Kidney (tissue), 14 donors: Measurements from ENCODE around the gene UGGT2. TPM values are rescaled to one million over a fixed set of nuclear protein-coding genes. Genes with fewer than 3 reads are reported as not detected.
A peak's percentile ranks its signal among the peaks of the same experiment; 100 is the strongest.

ENCODE experiments used
- DNase-seq, 5 donors: peaks; one replicate each; pipeline ENCODE4 v3.0.0-alpha.2; 2013 to 2020
- FAIRE-seq: peaks from 2 replicates; lab custom pipeline; 2012; peaks lifted over from hg19 to GRCh38; lab: Jason Lieb, UNC
- H3K27ac ChIP-seq, 2 donors: one replicate each; pipeline ENCODE4 v1.7.0; 2013; ENCODE audit warnings: low read depth in 2 of 2, low read length in 2 of 2, inconsistent platforms in 1 of 2
- H3K27me3 ChIP-seq: one replicate; pipeline ENCODE4 v1.7.1; 2013; ENCODE audit warnings: low read length, inconsistent platforms; ENCODE audit not compliant: control insufficient read depth, insufficient read depth
- H3K36me3 ChIP-seq, 3 donors: one replicate each; pipeline versions ENCODE4 v1.7.0 to v1.7.1; 2013; ENCODE audit warnings: low read length in 3 of 3, control low read depth in 1 of 3, inconsistent platforms in 1 of 3; ENCODE audit not compliant: insufficient read depth in 3 of 3, control insufficient read depth in 2 of 3
- H3K4me1 ChIP-seq, 3 donors: one replicate each; pipeline versions ENCODE4 v1.7.0 to v1.7.1; 2013; ENCODE audit warnings: low read length in 3 of 3, inconsistent platforms in 1 of 3, low read depth in 1 of 3; ENCODE audit not compliant: control insufficient read depth in 2 of 3, insufficient read depth in 2 of 3
- H3K4me3 ChIP-seq, 3 donors: one replicate each; pipeline versions ENCODE4 v1.7.0 to v1.8.1; 2013; ENCODE audit warnings: low read length in 3 of 3, control low read depth in 1 of 3, inconsistent platforms in 1 of 3
- H3K9ac ChIP-seq, 3 donors: one replicate each; pipeline versions ENCODE4 v1.7.0 to v1.7.1; 2013; ENCODE audit warnings: low read length in 3 of 3, control low read depth in 1 of 3, inconsistent platforms in 1 of 3
- H3K9me3 ChIP-seq, 3 donors: one replicate each; pipeline versions ENCODE4 v1.7.0 to v1.7.1; 2013; ENCODE audit warnings: low read length in 3 of 3, control low read depth in 1 of 3, inconsistent platforms in 1 of 3; ENCODE audit not compliant: control insufficient read depth in 2 of 3, insufficient read depth in 1 of 3
- intact Hi-C: fragments of 100-400 bp; cut with DNase I; formaldehyde crosslinking; loops from one replicate; pipeline ENCODE4 v1.11.1; 2022
- polyA plus RNA-seq: library from polyadenylated mRNA; stranded (reverse); fragments of 350-450 nt; fragmentation: Illumina TruSeq; extraction: RNeasy Lipid Tissue Mini Kit (QIAGEN cat#74804); gene quantifications from one replicate; pipeline ENCODE4 v1.2.3, GENCODE V29; 2014; ENCODE audit warnings: low read depth, low replicate concordance; ENCODE audit not compliant: insufficient read depth
- total RNA-seq: library from RNA; stranded (reverse); fragmentation: NEBNext Ultra II Directional; extraction: Animal tissue kit (Norgen Biotek cat#: 25700); gene quantifications from one replicate; pipeline ENCODE4 v1.2.1, GENCODE V29; 2021
- TF ChIP-seq, protein P1 (sequence below): IDR thresholded peaks from 3 replicates; pipeline ENCODE4 v1.5.1; 2012; ENCODE audit warnings: mild to moderate bottlenecking, moderate library complexity, borderline replicate concordance; ENCODE audit not compliant: insufficient read depth; ENCODE audit errors: extremely low read depth
- donor health status: control.
- donor health status: control.
- donor health status: control.
- donor health status: control.
- donor health status: control.
- donor health status: DM: yes; HTN: yes; CAD: no.
- donor health status: Normal renal cell carcinoma (clear cell type).

UGGT2 gene
- total and polyA plus RNA-seq, 2 donors from 2014 or later, result 10.0 to 31.9 TPM

DNA sequence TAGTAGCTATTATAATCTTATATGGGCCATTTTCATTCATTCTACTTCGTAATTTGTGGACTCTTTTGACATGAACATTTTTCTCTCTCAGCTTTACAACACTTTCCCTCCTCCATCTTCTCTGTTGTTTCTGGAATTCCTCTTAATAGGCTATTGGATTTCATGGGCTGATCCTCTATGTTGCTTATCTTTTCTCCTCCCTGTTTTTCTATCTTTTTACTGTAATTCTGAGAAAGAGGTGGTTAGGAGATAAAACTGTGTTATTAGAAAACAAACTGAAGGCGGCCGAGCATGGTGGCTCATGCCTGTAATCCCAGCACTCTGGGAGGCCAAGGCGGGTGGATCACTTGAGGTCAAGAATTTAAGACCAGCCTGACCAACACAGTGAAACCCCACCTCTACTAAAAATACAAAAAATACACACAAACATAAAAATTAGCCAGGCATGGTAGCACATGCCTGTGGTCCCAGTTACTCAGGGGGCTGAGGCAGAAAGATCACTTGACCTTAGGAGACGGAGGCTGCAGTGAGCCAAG is 188.1 kb downstream of the UGGT2 start:
- intact Hi-C loops, result no loop called here
- TF ChIP-seq, protein P1, sequence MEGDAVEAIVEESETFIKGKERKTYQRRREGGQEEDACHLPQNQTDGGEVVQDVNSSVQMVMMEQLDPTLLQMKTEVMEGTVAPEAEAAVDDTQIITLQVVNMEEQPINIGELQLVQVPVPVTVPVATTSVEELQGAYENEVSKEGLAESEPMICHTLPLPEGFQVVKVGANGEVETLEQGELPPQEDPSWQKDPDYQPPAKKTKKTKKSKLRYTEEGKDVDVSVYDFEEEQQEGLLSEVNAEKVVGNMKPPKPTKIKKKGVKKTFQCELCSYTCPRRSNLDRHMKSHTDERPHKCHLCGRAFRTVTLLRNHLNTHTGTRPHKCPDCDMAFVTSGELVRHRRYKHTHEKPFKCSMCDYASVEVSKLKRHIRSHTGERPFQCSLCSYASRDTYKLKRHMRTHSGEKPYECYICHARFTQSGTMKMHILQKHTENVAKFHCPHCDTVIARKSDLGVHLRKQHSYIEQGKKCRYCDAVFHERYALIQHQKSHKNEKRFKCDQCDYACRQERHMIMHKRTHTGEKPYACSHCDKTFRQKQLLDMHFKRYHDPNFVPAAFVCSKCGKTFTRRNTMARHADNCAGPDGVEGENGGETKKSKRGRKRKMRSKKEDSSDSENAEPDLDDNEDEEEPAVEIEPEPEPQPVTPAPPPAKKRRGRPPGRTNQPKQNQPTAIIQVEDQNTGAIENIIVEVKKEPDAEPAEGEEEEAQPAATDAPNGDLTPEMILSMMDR, result no peak

DNA sequence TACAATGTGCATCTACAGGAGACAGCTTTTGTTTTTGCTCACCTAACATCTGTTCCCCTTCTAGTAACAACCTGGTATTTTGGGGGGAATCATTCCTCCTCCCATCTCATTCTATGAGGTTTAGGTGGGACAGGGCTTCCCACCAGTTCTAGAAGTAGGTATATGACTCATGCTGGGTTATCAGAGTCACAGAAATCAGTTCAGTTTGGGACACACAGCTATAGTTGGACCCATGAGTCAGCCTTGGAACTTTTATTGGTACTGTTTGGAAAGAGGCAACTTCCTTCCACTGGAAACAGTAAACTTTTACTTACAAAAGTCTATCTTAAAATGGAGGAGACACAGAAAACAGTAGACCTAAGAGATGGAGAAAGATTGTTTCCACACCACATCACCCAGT is 190.8 kb downstream of the UGGT2 start:
- DNase-seq, result no peak
- no peak for FAIRE-seq
- Histone ChIP-seq H3K27ac (no peak overlapping the region), H3K27me3 (no peaks in the 10 kb centered on the region), H3K4me3 (no peak overlapping the region), H3K9ac (no peak overlapping the region), H3K36me3 (no peaks in the 10 kb centered on the region), H3K4me1 (no peaks in the 10 kb centered on the region), H3K9me3 (no peaks in the 10 kb centered on the region)
- TF ChIP-seq, protein P1, result no peak
- intact Hi-C loops, result no loop called here

More for the DNA sequence above, 188.1 kb downstream of the UGGT2 start:
- H3K9ac ChIP-seq, result no peak overlapping the region
- DNase-seq (peak in 3 of 5 donors; percentile 49 to 53 (median 52)), FAIRE-seq (no peak)
- H3K9me3 ChIP-seq, result no peaks in the 10 kb centered on the region
- no peak overlapping the region for H3K27ac ChIP-seq
- H3K4me1 ChIP-seq, result no peaks in the 10 kb centered on the region
- no peaks in the 10 kb centered on the region for H3K27me3 ChIP-seq
- no peaks in the 10 kb centered on the region for H3K36me3 ChIP-seq
- H3K4me3 ChIP-seq, result no peak overlapping the region

DNA sequence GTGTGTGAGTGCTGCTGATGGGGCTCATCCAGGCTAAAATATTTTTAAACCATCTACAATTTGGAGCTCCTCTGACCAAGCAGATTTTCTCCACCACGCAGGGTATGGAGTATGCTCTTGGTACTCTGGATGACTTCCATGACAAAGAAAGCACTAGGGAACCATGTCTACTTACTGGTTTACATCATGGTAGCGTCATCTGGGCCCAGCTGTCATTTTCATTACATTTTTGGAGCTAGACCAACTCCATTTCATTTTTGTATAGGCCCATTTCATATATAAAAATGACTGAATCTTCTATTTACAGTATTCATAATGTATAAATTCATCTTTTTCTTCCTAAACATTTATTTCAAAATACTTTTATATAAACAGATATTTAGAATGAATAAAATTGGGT is 191.9 kb downstream of the UGGT2 start:
- Histone ChIP-seq H3K4me3 (no peak overlapping the region), H3K9me3 (no peaks in the 10 kb centered on the region), H3K9ac (no peak overlapping the region), H3K36me3 (no peaks in the 10 kb centered on the region), H3K27ac (no peak overlapping the region), H3K27me3 (no peaks in the 10 kb centered on the region), H3K4me1 (no peaks in the 10 kb centered on the region)
- FAIRE-seq (no peak), DNase-seq (no peak)
- intact Hi-C loops, result no loop called here
- TF ChIP-seq, protein P1, result no peak
